22Rv1 (cell line): ENCODE results near the gene PPP1R1B.

Experiments used
- ZFX ChIP-seq: fragments of 450-650 bp; IDR thresholded peaks from 2 replicates; pipeline ENCODE4 v1.6.1; 2017; ENCODE audit warnings: antibody characterized with exemption, borderline replicate concordance
- TF ChIP-seq, protein P1 (sequence below): fragments of 450-650 bp; IDR thresholded peaks from 2 replicates; pipeline ENCODE4 v1.5.1; 2017; ENCODE audit warnings: mild to moderate bottlenecking

DNA sequence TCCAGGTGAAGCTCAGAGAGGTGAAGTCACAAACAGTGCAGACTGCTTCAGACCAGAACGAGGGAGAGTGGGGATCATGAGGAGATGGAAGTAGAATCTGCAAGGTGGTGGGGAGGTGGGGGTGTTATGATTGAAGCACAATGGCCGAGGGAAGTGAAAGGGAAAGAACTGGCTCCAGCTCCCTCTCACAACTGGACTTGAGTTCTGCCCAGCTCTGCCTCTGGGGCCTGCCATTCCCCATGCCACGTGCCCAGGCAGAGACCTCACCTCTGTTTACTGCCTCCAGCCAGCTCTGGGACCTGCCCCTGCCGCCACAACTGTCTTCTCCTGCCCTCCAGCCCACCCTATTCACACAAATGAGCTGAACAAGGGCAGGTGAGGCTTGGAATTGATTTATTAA, 44.0 kb downstream of the PPP1R1B start:
- TF ChIP-seq, protein P1, sequence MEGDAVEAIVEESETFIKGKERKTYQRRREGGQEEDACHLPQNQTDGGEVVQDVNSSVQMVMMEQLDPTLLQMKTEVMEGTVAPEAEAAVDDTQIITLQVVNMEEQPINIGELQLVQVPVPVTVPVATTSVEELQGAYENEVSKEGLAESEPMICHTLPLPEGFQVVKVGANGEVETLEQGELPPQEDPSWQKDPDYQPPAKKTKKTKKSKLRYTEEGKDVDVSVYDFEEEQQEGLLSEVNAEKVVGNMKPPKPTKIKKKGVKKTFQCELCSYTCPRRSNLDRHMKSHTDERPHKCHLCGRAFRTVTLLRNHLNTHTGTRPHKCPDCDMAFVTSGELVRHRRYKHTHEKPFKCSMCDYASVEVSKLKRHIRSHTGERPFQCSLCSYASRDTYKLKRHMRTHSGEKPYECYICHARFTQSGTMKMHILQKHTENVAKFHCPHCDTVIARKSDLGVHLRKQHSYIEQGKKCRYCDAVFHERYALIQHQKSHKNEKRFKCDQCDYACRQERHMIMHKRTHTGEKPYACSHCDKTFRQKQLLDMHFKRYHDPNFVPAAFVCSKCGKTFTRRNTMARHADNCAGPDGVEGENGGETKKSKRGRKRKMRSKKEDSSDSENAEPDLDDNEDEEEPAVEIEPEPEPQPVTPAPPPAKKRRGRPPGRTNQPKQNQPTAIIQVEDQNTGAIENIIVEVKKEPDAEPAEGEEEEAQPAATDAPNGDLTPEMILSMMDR = no peak
- no peak for TF ChIP-seq ZFX
